ENCODE data around the gene CA11. TPM values are rescaled to one million over a fixed set of nuclear protein-coding genes. Genes with fewer than 3 reads are reported as not detected.

The CA11 gene
- polyA plus RNA-seq, 1 of the 3 experiments (the other 2 are of a cell fraction) = 13.1 TPM

DNA sequence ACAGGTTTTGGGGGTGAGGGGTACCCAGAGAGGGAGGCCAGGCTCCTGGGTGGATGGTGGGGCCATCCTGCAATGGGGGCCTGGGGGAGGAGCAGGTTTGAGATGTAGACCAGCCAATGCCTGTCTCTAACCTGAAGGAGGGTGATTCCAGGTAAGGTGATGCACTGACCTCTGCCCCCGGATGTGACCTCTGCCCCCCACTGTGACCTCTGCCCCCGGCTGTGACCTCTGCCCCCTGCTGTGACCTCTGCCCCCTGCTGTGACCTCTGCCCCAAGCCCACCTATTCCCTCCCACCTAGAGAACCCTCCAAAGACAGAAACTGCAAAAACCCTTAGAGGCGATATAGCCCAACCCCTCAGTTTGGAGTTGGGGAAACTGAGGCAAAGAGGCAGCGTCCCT is 49.8 kb downstream of the CA11 start:
- ChIA-PET POLR2A (no interaction called here), CTCF (no interaction called here)
- Histone ChIP-seq H3F3A (replicated peaks; ENCODE audit: insufficient read depth) (no peaks in the 10 kb centered on the region), H2AFZ (ENCODE audit: low read depth) (no peak overlapping the region), H3K9ac (no peak overlapping the region), H3K4me1 (ENCODE audit: control insufficient read depth in 1 of 2, insufficient read depth in 2 of 2, low read depth in 1 of 2, low read length in 1 of 2) (no peaks in the 10 kb centered on the region), H3K36me3 (replicated peaks in 1 of 2; ENCODE audit: control insufficient read depth in 1 of 2, insufficient read depth in 2 of 2, low read length in 1 of 2) (no peaks in the 10 kb centered on the region), H3K27ac (ENCODE audit: low read depth in 2 of 2, low read length in 1 of 2) (no peak overlapping the region), H3K4me3 (ENCODE audit: low read depth in 2 of 2, low read length in 1 of 2) (no peak overlapping the region), H3K9me3 (no peaks in the 10 kb centered on the region), H4K20me1 (ENCODE audit: insufficient read depth) (no peaks in the 10 kb centered on the region), H3K4me2 (no peak overlapping the region), H3K79me2 (ENCODE audit: insufficient read depth) (no peaks in the 10 kb centered on the region), H3K9me2 (no peaks in the 10 kb centered on the region), H3K27me3 (ENCODE audit: insufficient read depth) (no peaks in the 10 kb centered on the region; the same call in 1 of the 2 replicates)
- TF ChIP-seq MXI1 (IDR thresholded peaks at IDR 0.05; ENCODE audit: low read depth, low read length) = no peak
- TF ChIP-seq ELF1 (IDR thresholded peaks at IDR 0.05) = no peak
- no peak for TF ChIP-seq NFIC (IDR thresholded peaks at IDR 0.05; ENCODE audit: borderline replicate concordance)
- TF ChIP-seq MEF2A (IDR thresholded peaks at IDR 0.05; ENCODE audit: borderline replicate concordance, low read depth) = no peak
- TF ChIP-seq EP300 (IDR thresholded peaks at IDR 0.05; ENCODE audit: borderline replicate concordance in 1 of 2, low read depth in 1 of 2, low read length in 1 of 2) = no peak
- TF ChIP-seq, protein P1, sequence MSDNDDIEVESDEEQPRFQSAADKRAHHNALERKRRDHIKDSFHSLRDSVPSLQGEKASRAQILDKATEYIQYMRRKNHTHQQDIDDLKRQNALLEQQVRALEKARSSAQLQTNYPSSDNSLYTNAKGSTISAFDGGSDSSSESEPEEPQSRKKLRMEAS (IDR thresholded peaks at IDR 0.05; ENCODE audit: low read depth) = no peak
- TF ChIP-seq TEAD4 (IDR thresholded peaks at IDR 0.05; ENCODE audit: borderline replicate concordance, insufficient read depth) = no peak
- TF ChIP-seq RFX5 (IDR thresholded peaks at IDR 0.05; ENCODE audit: low read length) = no peak
- no peak for TF ChIP-seq TAF1 (IDR thresholded peaks at IDR 0.05; ENCODE audit: borderline replicate concordance, low read depth, low read length)
- no peak for TF ChIP-seq TCF12 (IDR thresholded peaks at IDR 0.05)
- no peak for TF ChIP-seq GATA2 (CRISPR knock-in tag; IDR thresholded peaks at IDR 0.05)
- TF ChIP-seq EZH2phosphoT487 (IDR thresholded peaks at IDR 0.05; ENCODE audit: borderline replicate concordance, low read depth) = no peak
- TF ChIP-seq RXRA (IDR thresholded peaks at IDR 0.05; ENCODE audit: borderline replicate concordance, low read depth) = no peak
- TF ChIP-seq USF2 (IDR thresholded peaks at IDR 0.05; ENCODE audit: borderline replicate concordance, low read depth, low read length) = no peak
- no peak for TF ChIP-seq RAD21 (IDR thresholded peaks at IDR 0.05; ENCODE audit: low read length)
- TF ChIP-seq NRF1 (IDR thresholded peaks at IDR 0.05; ENCODE audit: low read depth, low read length) = no peak
- WGBS (ENCODE audit: low lambda C conversion rate) = 81% methylated on average over 4 of the region's 4 CpGs
- no peak for DNase-seq

GRCh38 chr19:48595833-48596232 is 50.2 kb downstream of the CA11 start:
- Histone ChIP-seq H4K20me1 (ENCODE audit: insufficient read depth) (no peaks in the 10 kb centered on the region), H3F3A (replicated peaks; ENCODE audit: insufficient read depth) (no peaks in the 10 kb centered on the region), H3K9ac (no peak overlapping the region), H3K36me3 (replicated peaks in 1 of 2; ENCODE audit: control insufficient read depth in 1 of 2, insufficient read depth in 2 of 2, low read length in 1 of 2) (no peaks in the 10 kb centered on the region), H2AFZ (ENCODE audit: low read depth) (no peak overlapping the region), H3K9me2 (no peaks in the 10 kb centered on the region), H3K27ac (ENCODE audit: low read depth in 2 of 2, low read length in 1 of 2) (no peak overlapping the region), H3K4me3 (ENCODE audit: low read depth in 2 of 2, low read length in 1 of 2) (no peak overlapping the region), H3K27me3 (ENCODE audit: insufficient read depth) (no peaks in the 10 kb centered on the region; the same call in 1 of the 2 replicates), H3K4me2 (no peak overlapping the region), H3K9me3 (no peaks in the 10 kb centered on the region), H3K79me2 (ENCODE audit: insufficient read depth) (no peaks in the 10 kb centered on the region), H3K4me1 (ENCODE audit: control insufficient read depth in 1 of 2, insufficient read depth in 2 of 2, low read depth in 1 of 2, low read length in 1 of 2) (no peaks in the 10 kb centered on the region)
- ChIA-PET CTCF (interaction anchor here (0.6 to 3.5 kb wide), 4 partner anchors 12 to 275 kb away, joined by 3 to 22 read pairs (median 3); no protein-coding TSS in a partner anchor), POLR2A (interaction anchor here (0.5 to 1.2 kb wide), 2 partner anchors 18 to 21 kb away, joined by 3 to 4 read pairs; no protein-coding TSS in a partner anchor)
- WGBS (ENCODE audit: low lambda C conversion rate) = 47% methylated on average over 6 of the region's 6 CpGs
- DNase-seq = no peak
- no peak for TF ChIP-seq MXI1 (IDR thresholded peaks at IDR 0.05; ENCODE audit: low read depth, low read length)
- TF ChIP-seq EZH2phosphoT487 (IDR thresholded peaks at IDR 0.05; ENCODE audit: borderline replicate concordance, low read depth) = no peak
- no peak for TF ChIP-seq RFX5 (IDR thresholded peaks at IDR 0.05; ENCODE audit: low read length)
- no peak for TF ChIP-seq RAD21 (IDR thresholded peaks at IDR 0.05; ENCODE audit: low read length)
- TF ChIP-seq GABPA (IDR thresholded peaks at IDR 0.05; ENCODE audit: low read depth) = no peak
- no peak for TF ChIP-seq JUND (IDR thresholded peaks at IDR 0.05)
- TF ChIP-seq FOXJ3 (CRISPR knock-in tag; IDR thresholded peaks at IDR 0.05) = no peak
- no peak for TF ChIP-seq SIN3A (IDR thresholded peaks at IDR 0.05; ENCODE audit: borderline replicate concordance, low read depth, low read length)
- no peak for TF ChIP-seq RXRA (IDR thresholded peaks at IDR 0.05; ENCODE audit: borderline replicate concordance, low read depth)
- no peak for TF ChIP-seq USF2 (IDR thresholded peaks at IDR 0.05; ENCODE audit: borderline replicate concordance, low read depth, low read length)
- TF ChIP-seq PBX3 (IDR thresholded peaks at IDR 0.05) = no peak
- TF ChIP-seq NFIC (IDR thresholded peaks at IDR 0.05; ENCODE audit: borderline replicate concordance) = no peak
- TF ChIP-seq EP300 (IDR thresholded peaks at IDR 0.05; ENCODE audit: borderline replicate concordance in 1 of 2, low read depth in 1 of 2, low read length in 1 of 2) = no peak
- TF ChIP-seq CHD2 (IDR thresholded peaks at IDR 0.05; ENCODE audit: low read length, partially characterized antibody) = no peak
- TF ChIP-seq YY1 (IDR thresholded peaks at IDR 0.05; ENCODE audit: low read depth) = no peak
- TF ChIP-seq, protein P2, sequence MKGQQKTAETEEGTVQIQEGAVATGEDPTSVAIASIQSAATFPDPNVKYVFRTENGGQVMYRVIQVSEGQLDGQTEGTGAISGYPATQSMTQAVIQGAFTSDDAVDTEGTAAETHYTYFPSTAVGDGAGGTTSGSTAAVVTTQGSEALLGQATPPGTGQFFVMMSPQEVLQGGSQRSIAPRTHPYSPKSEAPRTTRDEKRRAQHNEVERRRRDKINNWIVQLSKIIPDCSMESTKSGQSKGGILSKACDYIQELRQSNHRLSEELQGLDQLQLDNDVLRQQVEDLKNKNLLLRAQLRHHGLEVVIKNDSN (IDR thresholded peaks at IDR 0.05; ENCODE audit: borderline replicate concordance, low read depth) = no peak
- no peak for TF ChIP-seq FOXM1 (IDR thresholded peaks at IDR 0.05; ENCODE audit: low read depth)

All from SK-N-SH (cell line).